ENCODE results near the gene CFC1.
"Not testable (repeated sequence)": the region's sequence is repeated elsewhere in the genome, so short reads cannot be mapped to it uniquely, and the experiment has no call there.

CFC1 gene

GRCh38 chr2:130599393-130599792 lies at the start of gene CFC1:
Gene CFC1 (minus strand): TSS chr2:130599575. CDS start chr2:130599287, 288 bp downstream.
- DNase-seq, result not testable (repeated sequence)

DNA sequence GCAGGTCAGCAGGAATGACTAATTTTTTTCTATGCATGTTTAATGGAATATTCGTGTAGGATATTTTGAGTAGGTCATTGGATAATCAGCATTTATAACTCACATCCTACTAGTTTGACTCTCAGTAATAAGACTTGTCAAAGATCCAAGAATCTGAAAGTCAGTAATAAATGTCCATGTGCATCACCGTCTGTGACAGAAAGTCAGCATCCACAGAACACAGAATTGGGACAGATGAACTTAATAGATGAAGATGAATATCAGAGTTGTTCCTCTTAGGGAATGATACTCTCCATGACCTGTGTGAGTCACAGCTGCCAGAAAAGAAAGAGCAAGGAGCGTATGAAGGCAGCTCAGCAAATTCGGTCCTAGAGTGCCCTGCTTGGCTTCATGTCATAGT lies 42.3 kb upstream of the CFC1 start:
- DNase-seq, result not testable (repeated sequence)

DNA sequence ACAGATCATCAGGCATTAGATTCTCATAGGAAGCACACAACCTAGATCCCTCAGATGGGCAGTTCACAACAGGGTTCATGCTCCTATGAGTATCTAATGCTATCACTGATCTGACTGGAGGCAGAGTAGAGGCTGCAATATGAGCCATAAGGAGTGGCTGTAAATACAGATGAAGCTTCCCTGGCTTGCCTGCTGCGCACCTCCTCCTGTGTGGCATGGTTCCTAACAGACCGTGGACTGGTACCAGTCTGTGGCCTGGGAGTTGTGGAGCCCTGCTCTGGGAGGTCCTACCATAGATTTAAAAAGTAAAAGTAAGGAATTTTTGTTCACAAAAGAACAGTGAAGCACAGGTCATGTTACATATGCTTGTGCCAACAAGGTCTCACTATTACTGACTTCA lies 39.6 kb upstream of the CFC1 start:
- DNase-seq, result not testable (repeated sequence)

GRCh38 chr2:130628784-130629475 lies 29.6 kb upstream of the CFC1 start:
- DNase-seq, result not testable (repeated sequence)

DNA sequence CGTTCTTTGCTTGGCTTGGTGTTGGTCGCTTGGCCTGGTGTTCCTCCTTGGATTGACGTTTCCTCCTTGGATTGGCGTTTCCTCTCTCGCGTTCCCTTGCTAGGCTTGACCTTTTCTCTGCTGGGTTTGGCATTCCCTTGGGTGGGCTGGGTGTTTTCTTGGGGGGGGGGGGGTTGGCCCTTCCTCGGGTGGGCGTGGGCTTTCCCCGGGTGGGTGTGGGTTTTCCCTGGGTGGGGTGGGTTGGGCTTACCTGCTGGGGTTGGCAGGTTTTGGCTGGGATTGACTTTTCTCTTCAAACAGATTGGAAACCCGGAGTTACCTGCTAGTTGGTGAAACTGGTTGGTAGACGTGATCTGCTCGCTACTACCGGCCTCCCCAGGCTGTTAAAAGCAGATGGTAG lies 11.8 kb upstream of the CFC1 start, which contains the start of gene POTEJ:
Gene POTEJ, plus strand, starts transcription at position 301 of the 400 bp plus-strand sequence. Its CDS starts 93 bp downstream, at position 394.
- DNase-seq, result not testable (repeated sequence)

- not testable (repeated sequence) for DNase-seq
Observed at GRCh38 chr2:130610486-130610885, 11.1 kb upstream of the CFC1 start.

- not testable (repeated sequence) for DNase-seq
Observed at GRCh38 chr2:130609002-130609920, 9.9 kb upstream of the CFC1 start.

DNA sequence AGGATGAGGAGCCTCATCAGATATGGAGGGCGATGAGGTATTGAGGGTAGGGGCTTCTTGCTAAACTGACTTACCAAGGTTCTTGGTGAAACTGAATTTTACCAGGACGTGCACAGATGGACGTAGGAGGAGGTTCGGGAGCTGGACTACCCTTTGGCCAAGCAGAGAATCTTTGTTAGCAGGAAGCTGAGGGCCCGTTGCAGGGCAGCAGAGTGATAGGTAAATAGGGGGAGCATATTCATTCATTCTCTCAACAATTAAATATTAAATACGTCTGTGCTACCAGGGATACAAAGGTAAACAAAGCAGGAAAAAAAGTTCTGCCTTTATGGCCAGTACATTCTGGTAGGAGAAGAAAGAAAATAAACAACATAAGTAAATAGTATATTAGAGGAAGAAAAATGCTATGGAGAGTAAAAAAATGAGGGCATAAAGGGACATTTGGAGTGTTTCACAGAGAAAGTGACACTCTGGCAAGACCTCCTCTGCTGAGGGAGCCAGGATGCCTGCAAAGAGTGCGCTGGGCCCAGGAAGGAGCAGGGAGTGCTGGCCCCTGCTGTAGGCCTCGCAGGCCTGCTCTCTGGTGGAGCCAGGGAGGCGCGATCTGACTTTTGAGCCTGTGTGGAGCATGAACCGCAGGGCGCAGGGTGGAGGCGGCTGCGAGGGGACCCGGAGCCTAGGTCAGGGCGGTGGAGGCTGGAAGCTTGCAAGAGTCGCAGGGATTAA lies 9.1 kb upstream of the CFC1 start:
- not testable (repeated sequence) for DNase-seq

- not testable (repeated sequence) for DNase-seq
Observed at GRCh38 chr2:130601648-130602302, 2.4 kb upstream of the CFC1 start.

DNA sequence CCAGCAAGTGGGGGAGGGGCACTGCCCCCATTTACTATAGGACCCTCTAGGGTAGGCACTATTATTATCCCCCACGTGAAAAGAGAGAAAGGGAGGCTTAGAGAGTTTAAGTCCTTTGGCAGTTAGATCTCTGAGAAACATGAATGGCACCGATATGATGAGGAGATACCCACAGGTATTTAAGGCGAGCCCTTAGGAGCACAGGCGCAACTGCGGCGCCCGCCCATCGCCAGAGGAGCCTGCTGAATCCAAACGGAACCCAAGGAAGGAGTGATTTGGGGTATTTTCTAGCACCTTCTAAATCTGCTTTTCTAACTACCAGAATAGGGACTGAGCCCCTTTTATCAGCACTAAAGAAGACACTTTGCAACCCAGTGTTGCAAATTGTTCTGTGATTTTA lies 551 bp upstream of the CFC1 start:
- not testable (repeated sequence) for DNase-seq

DNA sequence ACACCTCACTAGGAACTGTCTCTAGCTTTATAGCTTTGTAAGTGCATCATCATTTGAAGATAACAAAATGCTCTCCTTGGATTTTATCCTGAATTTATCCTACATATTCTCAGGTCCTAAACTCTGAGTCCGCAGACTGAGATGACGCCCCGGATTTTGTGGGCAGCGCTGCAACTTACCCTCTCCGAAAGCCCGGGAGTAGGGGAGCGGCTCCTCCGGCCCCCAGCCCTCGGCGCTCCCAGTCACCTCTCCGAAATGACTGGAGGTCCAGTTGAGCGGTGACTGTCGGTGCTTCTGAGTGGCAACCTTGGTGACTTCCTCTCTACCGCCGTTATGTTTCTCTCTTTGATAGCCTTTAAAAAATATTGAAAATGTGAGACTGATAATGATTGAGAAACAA lies 912 bp downstream of the CFC1 start:
- DNase-seq, result not testable (repeated sequence)

DNA sequence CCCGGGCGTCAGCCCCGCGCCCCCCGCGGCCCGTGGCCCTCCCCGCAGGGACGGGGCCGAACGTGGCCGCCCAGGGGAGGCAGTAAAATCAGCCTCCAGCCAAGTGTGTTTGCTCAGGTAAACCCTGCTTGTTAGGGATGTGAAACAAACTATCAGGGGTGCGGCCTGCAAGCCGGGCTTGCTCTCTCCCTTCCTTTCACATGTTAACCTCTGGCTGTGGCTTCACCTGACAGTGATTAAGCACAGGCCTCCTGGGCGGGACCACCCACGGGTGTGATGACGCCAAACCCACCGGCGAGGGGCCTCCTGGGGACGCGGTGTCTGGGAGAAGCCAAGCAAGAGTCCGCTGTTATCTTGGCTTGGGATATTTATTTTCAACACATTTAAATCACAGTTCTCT lies 1.4 kb downstream of the CFC1 start:
- not testable (repeated sequence) for DNase-seq

GRCh38 chr2:130596757-130597156 lies 2.6 kb downstream of the CFC1 start:
- not testable (repeated sequence) for DNase-seq

DNA sequence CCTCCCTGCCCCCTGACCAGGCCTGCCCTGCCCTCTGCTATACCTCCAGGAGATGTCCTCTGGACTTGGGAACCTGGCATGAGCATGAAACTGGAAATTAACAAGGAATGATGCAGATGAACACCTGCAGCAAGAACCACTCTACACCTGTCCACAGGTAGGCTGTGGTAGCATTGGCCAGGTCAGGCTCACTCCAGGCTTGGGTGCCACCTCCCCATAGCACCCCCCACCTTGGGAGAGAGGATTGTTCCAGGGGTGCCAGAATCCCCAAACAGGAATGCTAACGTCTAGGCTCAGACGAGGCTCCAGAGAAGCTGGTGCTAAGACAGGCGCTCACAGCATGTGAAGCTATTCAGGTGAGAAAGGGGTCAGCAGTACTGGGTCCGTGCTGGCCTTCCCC lies 5.4 kb downstream of the CFC1 start:
- DNase-seq, result not testable (repeated sequence)

- DNase-seq, result not testable (repeated sequence)
Observed at GRCh38 chr2:130592791-130593414, 6.5 kb downstream of the CFC1 start.

GRCh38 chr2:130590842-130591359 lies 8.5 kb downstream of the CFC1 start:
- not testable (repeated sequence) for DNase-seq

GRCh38 chr2:130590170-130590841 lies 9.1 kb downstream of the CFC1 start:
- DNase-seq, result not testable (repeated sequence)

DNA sequence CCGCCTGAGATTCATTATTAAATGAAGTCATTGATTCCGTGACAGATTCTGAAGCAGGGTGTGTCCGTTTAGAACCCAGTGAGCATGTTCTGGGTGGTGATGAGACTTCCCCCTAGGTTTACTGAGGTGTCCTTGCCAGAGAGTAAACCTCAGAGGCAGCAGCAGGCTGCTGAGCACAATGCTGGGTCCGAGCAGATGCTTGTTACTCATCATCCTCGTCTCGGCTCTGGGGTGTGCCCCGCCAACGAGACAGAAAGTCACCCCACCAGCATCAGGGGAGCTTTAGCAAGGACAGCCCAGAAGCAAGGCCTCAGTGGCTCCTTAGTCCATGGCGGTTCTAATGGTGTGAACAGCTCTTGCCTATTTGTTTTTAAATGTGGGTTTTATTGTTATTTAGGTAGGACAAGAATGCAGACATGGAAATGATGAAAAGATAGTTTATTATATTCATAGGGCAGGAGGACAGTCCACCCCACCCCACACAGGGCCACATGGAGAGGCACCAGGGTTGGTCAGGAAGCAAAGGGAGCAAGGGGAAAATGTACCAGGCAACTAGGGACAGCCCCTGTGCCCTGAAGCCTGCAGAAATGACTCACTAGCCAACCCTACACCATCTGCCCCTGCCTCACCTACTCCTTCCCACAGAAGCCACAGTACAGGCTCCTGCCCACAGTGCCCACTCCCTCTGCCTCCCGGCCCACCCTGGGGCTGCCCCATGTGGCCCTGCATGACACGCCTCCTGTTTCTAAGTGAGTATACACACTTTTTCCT lies 10.5 kb downstream of the CFC1 start:
- DNase-seq, result not testable (repeated sequence)

GRCh38 chr2:130584726-130585125 lies 14.6 kb downstream of the CFC1 start:
- DNase-seq, result not testable (repeated sequence)

DNA sequence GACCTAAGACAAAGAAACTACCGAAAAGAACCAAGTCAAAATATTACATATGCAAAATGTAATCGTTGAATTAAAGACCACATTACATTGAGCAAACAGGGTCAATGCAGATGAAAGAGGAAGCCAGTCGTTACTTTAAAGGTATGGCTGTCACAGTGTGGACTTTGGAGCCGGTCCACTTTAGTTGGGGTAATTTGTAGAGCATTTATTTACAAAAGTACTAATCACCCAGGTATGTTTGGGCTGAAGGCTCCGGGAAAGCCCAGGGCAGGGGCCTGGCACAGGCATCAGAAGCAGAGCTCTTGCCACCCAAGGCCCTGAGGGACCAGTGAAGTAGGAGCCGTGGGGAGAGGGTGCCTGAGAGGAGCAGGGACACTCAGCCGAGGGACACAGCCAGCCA lies 15.8 kb downstream of the CFC1 start:
- not testable (repeated sequence) for DNase-seq

All from NCI-H526 (cell line).